Progenitor cell of endocrine pancreas (in vitro differentiated cells): Measurements from ENCODE around the gene TWIST2. TPM values are rescaled to one million over a fixed set of nuclear protein-coding genes. Genes with fewer than 3 reads are reported as not detected.

Experiments
- DNase-seq: peaks from one replicate; pipeline ENCODE4 v3.0.0; 2021; ENCODE audit warnings: low spot score; ENCODE audit not compliant: unreplicated experiment
- H3K27ac Mint-ChIP-seq: 2 replicates; pipeline ENCODE4 v1.8.0; 2021; ENCODE audit warnings: mild to moderate bottlenecking, moderate library complexity, mixed read lengths
- H3K27me3 Mint-ChIP-seq: 2 replicates; pipeline ENCODE4 v1.8.0; 2021; ENCODE audit warnings: mixed read lengths
- H3K36me3 Mint-ChIP-seq: 2 replicates; pipeline ENCODE4 v1.8.0; 2022; ENCODE audit warnings: mixed read lengths; ENCODE audit not compliant: insufficient read depth
- H3K4me1 Mint-ChIP-seq: 2 replicates; pipeline ENCODE4 v1.8.0; 2021; ENCODE audit warnings: low read depth, mixed read lengths
- H3K4me3 Mint-ChIP-seq: 2 replicates; pipeline ENCODE4 v1.8.0; 2021; ENCODE audit warnings: low read depth, mild to moderate bottlenecking, moderate library complexity, mixed read lengths
- H3K9me3 Mint-ChIP-seq: 2 replicates; pipeline ENCODE4 v1.8.0; 2021; ENCODE audit warnings: low read depth, mixed read lengths
- total RNA-seq: library from RNA; stranded (reverse); gene quantifications from 2 replicates; pipeline ENCODE4 v1.2.1, GENCODE V29; 2021
- TF ChIP-seq, protein P1 (sequence below): fragments of 200-600 bp; sonication (generic); IDR thresholded peaks from one replicate; pipeline ENCODE4 v1.5.0; 2021; ENCODE audit warnings: antibody characterized with exemption, mild to moderate bottlenecking; ENCODE audit not compliant: unreplicated experiment

TWIST2 gene
- total RNA-seq, 1 donor from 2014 or later = not detected

- Mint-ChIP-seq H3K27me3 (peaks cover 23% of the 10 kb centered on the region), H3K4me1 (peaks cover 2% of the 10 kb centered on the region), H3K4me3 (no peak overlapping the region), H3K27ac (no peak overlapping the region), H3K9me3 (no peaks in the 10 kb centered on the region), H3K36me3 (no peaks in the 10 kb centered on the region)
- TF ChIP-seq, protein P1, sequence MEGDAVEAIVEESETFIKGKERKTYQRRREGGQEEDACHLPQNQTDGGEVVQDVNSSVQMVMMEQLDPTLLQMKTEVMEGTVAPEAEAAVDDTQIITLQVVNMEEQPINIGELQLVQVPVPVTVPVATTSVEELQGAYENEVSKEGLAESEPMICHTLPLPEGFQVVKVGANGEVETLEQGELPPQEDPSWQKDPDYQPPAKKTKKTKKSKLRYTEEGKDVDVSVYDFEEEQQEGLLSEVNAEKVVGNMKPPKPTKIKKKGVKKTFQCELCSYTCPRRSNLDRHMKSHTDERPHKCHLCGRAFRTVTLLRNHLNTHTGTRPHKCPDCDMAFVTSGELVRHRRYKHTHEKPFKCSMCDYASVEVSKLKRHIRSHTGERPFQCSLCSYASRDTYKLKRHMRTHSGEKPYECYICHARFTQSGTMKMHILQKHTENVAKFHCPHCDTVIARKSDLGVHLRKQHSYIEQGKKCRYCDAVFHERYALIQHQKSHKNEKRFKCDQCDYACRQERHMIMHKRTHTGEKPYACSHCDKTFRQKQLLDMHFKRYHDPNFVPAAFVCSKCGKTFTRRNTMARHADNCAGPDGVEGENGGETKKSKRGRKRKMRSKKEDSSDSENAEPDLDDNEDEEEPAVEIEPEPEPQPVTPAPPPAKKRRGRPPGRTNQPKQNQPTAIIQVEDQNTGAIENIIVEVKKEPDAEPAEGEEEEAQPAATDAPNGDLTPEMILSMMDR = no peak
- DNase-seq = no peak
These were observed 47.5 kb downstream of the TWIST2 start for GRCh38 chr2:238895361-238895882.

GRCh38 chr2:238895891-238896600 is 48.2 kb downstream of the TWIST2 start:
- Mint-ChIP-seq H3K27ac (peak overlapping the region; percentile 52), H3K36me3 (no peaks in the 10 kb centered on the region), H3K4me1 (peaks cover 2% of the 10 kb centered on the region), H3K9me3 (no peaks in the 10 kb centered on the region), H3K4me3 (no peak overlapping the region), H3K27me3 (peaks cover 24% of the 10 kb centered on the region)
- TF ChIP-seq, protein P1 = no peak
- DNase-seq = no peak

- no peak overlapping the region for H3K27ac Mint-ChIP-seq
- H3K4me3 Mint-ChIP-seq = no peak overlapping the region
- H3K4me1 Mint-ChIP-seq = peaks cover 2% of the 10 kb centered on the region
- TF ChIP-seq, protein P1 = no peak
- H3K36me3 Mint-ChIP-seq = no peaks in the 10 kb centered on the region
- no peak for DNase-seq
- H3K27me3 Mint-ChIP-seq = peaks cover 27% of the 10 kb centered on the region
- H3K9me3 Mint-ChIP-seq = no peaks in the 10 kb centered on the region
These were observed 48.8 kb downstream of the TWIST2 start for GRCh38 chr2:238896641-238897040.

DNA sequence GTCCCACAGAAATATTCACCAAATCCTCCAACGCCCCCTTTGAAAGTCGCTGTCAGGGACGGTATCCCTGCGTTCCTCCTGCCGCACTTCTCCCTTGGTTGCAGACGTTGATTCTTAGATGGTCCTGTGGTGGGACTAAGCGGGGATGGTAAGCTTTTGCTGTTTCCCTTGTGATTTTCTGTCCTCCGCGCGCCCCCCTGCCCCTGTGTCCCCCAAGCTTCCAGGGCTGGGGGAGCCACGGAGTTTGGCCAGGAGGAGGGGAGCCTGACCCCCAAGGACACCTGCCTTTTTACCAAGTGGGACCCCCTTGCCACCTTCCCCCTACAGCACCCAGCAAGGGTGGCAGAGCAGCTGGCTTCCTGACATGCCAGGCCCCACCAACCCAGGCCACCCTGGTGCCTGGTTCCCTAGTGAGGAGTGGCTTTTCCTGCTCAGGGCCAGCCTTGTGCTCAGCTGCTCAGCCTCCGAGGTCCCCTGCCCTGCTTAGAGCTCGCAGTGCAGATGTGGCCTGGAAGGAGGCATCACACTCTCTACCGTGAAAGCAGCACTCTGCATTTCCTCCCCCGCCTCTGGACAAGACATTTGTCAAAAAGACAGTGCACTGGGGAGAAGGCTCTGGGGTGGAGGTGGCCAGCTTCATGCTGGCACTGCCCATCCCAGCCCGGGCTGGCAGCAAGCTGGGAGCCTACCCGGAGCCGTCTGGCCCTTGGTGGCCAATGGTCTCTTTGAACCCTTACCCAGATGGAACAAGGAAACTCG is 49.4 kb downstream of the TWIST2 start:
- Mint-ChIP-seq H3K36me3 (no peaks in the 10 kb centered on the region), H3K9me3 (no peaks in the 10 kb centered on the region), H3K4me3 (no peak overlapping the region), H3K27me3 (peaks cover 27% of the 10 kb centered on the region), H3K27ac (no peak overlapping the region), H3K4me1 (peaks cover 2% of the 10 kb centered on the region)
- TF ChIP-seq, protein P1 = no peak
- no peak for DNase-seq

DNA sequence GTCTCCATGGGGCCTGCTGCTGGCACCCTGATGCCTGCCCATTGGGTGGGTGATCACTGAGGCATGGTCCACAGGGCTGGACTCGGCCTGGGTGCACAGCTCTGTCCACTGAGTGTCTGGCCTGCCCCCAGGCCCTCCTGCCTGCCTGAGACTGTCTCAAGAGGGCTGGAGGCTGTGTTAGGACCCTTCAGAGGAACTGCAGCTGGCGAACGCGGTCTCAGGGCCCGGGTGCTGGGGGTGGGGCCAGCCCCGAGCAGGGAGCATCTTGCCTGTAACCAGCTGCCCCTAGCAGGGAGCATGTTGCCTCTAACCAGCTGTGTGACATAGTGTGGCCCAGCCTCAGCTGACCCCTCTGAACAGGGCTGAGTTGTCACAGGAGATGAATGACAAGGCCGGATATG is 50.0 kb downstream of the TWIST2 start:
- Mint-ChIP-seq H3K9me3 (no peaks in the 10 kb centered on the region), H3K4me3 (no peak overlapping the region), H3K27me3 (peaks cover 27% of the 10 kb centered on the region), H3K27ac (no peak overlapping the region), H3K36me3 (no peaks in the 10 kb centered on the region), H3K4me1 (peaks cover 2% of the 10 kb centered on the region)
- TF ChIP-seq, protein P1 = no peak
- no peak for DNase-seq
